ENCODE results near the gene CELF3. TPM values are rescaled to one million over a fixed set of nuclear protein-coding genes. Genes with fewer than 3 reads are reported as not detected.

CELF3 gene
- total and polyA plus RNA-seq, 2 of the 13 experiments (the other 11 are each of a cell fraction or from before 2014, with no cell fraction given) = not detected

DNA sequence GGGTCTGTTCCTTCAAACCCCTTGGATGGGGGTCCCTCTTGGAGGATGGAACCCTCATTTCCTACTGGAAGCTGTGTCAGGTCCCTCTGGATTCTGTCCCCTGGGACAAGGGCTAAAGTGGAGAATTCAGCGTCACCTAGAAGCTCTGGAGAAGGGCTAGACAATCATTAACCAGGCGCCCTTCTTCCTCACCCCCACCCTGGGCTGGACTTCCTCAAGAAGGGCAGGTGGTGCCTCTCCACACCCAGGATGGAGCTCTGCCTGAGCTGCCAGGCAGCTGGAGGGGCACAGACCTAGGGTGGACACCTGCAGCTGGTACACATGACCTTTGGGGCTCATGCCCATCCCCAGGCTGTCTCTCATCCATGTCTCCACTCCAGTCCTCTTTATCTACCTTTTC is 3.6 kb downstream of the CELF3 start:
- ChIA-PET POLR2A (no interaction called here), CTCF (ENCODE audit: low intra/inter-chr PET ratio, low total read pairs) (no interaction called here)
- H2AFZ ChIP-seq (ENCODE audit: low read length) = no peak overlapping the region
- in situ Hi-C loops (cut with HindIII; ENCODE audit: extremely low pct_ligation_motif_present, low pct_unique_long_range_greater_than_20kb) (loop anchor here (10.0 kb wide), 1 partner anchor 122 kb away; the partner anchor contains the start of genes C2CD4D and RORC), intact Hi-C loops (cut with micrococcal nuclease; ENCODE audit: unreplicated experiment) (no loop called here)
- H3K4me1 ChIP-seq (ENCODE audit: insufficient read depth, low read length) = peaks cover 48% of the 10 kb centered on the region
- H3K27ac ChIP-seq (ENCODE audit: extremely low read length, insufficient read depth, low read length) = no peak overlapping the region
- no CpG with 5 or more reads among the region's 2 CpGs for WGBS (ENCODE audit: low lambda C conversion rate)
- no peaks in the 10 kb centered on the region for H3K36me3 ChIP-seq (replicated peaks in 1 of 2; ENCODE audit: control insufficient read depth in 1 of 2, insufficient read depth in 2 of 2, low read length in 2 of 2)
- BruUV-seq (replicated peaks) = no TSS peak
- H3K4me2 ChIP-seq (ENCODE audit: low read depth, low read length) = peak overlapping the region; percentile 2; the same call in 1 of the 2 replicates
- DNase-seq (ENCODE audit: low spot score) (no peak), FAIRE-seq (peak; percentile 18), ATAC-seq (peak; percentile 17; the same call in 1 of the 3 replicates)
- no peaks in the 10 kb centered on the region for H3K79me2 ChIP-seq (ENCODE audit: insufficient read depth, low read length)
- TF ChIP-seq, protein P1, sequence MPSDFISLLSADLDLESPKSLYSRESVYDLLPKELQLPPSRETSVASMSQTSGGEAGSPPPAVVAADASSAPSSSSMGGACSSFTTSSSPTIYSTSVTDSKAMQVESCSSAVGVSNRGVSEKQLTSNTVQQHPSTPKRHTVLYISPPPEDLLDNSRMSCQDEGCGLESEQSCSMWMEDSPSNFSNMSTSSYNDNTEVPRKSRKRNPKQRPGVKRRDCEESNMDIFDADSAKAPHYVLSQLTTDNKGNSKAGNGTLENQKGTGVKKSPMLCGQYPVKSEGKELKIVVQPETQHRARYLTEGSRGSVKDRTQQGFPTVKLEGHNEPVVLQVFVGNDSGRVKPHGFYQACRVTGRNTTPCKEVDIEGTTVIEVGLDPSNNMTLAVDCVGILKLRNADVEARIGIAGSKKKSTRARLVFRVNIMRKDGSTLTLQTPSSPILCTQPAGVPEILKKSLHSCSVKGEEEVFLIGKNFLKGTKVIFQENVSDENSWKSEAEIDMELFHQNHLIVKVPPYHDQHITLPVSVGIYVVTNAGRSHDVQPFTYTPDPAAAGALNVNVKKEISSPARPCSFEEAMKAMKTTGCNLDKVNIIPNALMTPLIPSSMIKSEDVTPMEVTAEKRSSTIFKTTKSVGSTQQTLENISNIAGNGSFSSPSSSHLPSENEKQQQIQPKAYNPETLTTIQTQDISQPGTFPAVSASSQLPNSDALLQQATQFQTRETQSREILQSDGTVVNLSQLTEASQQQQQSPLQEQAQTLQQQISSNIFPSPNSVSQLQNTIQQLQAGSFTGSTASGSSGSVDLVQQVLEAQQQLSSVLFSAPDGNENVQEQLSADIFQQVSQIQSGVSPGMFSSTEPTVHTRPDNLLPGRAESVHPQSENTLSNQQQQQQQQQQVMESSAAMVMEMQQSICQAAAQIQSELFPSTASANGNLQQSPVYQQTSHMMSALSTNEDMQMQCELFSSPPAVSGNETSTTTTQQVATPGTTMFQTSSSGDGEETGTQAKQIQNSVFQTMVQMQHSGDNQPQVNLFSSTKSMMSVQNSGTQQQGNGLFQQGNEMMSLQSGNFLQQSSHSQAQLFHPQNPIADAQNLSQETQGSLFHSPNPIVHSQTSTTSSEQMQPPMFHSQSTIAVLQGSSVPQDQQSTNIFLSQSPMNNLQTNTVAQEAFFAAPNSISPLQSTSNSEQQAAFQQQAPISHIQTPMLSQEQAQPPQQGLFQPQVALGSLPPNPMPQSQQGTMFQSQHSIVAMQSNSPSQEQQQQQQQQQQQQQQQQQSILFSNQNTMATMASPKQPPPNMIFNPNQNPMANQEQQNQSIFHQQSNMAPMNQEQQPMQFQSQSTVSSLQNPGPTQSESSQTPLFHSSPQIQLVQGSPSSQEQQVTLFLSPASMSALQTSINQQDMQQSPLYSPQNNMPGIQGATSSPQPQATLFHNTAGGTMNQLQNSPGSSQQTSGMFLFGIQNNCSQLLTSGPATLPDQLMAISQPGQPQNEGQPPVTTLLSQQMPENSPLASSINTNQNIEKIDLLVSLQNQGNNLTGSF (CRISPR knock-in tag; IDR thresholded peaks at IDR 0.05) = no peak
- TF ChIP-seq, protein P2, sequence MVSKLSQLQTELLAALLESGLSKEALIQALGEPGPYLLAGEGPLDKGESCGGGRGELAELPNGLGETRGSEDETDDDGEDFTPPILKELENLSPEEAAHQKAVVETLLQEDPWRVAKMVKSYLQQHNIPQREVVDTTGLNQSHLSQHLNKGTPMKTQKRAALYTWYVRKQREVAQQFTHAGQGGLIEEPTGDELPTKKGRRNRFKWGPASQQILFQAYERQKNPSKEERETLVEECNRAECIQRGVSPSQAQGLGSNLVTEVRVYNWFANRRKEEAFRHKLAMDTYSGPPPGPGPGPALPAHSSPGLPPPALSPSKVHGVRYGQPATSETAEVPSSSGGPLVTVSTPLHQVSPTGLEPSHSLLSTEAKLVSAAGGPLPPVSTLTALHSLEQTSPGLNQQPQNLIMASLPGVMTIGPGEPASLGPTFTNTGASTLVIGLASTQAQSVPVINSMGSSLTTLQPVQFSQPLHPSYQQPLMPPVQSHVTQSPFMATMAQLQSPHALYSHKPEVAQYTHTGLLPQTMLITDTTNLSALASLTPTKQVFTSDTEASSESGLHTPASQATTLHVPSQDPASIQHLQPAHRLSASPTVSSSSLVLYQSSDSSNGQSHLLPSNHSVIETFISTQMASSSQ (IDR thresholded peaks at IDR 0.05; ENCODE audit: low read depth) = peak; percentile 80
- TF ChIP-seq, protein P2 (CRISPR knock-in tag; IDR thresholded peaks at IDR 0.05; ENCODE audit: borderline replicate concordance) = no peak
- no peaks in the 10 kb centered on the region for H4K20me1 ChIP-seq (ENCODE audit: insufficient read depth, low read length)
- peaks cover 0 to 23% of the 10 kb centered on the region in 2 experiments; a peak in 3 of 5 replicates for H3K27me3 ChIP-seq (ENCODE audit: control insufficient read depth in 1 of 2, insufficient read depth in 2 of 2, low read length in 2 of 2)
- H3K9ac ChIP-seq (ENCODE audit: insufficient read depth, low read depth, low read length) = no peak overlapping the region
- H3K4me3 ChIP-seq (replicated peaks in 1 of 3; ENCODE audit: insufficient read depth in 1 of 3, low read depth in 2 of 3, low read length in 3 of 3) = no peak overlapping the region
- no peaks in the 10 kb centered on the region for H3K9me3 ChIP-seq (ENCODE audit: low read length)
